Loucy (cell line): ENCODE data around the gene TPD52L1.

ENCODE experiments used
- EZH2phosphoT487 ChIP-seq: fragments of 200-600 bp; IDR thresholded peaks from 2 replicates; pipeline ENCODE4 v1.6.1; 2018; ENCODE audit warnings: antibody characterized with exemption, mild to moderate bottlenecking, moderate library complexity, borderline replicate concordance
- TF ChIP-seq, protein P1 (sequence below): fragments of 200-600 bp; sonication (generic); conservative IDR thresholded peaks from 2 replicates; pipeline ENCODE4 v1.5.1; 2014; ENCODE audit warnings: mild to moderate bottlenecking, antibody characterized with exemption, low read length

DNA sequence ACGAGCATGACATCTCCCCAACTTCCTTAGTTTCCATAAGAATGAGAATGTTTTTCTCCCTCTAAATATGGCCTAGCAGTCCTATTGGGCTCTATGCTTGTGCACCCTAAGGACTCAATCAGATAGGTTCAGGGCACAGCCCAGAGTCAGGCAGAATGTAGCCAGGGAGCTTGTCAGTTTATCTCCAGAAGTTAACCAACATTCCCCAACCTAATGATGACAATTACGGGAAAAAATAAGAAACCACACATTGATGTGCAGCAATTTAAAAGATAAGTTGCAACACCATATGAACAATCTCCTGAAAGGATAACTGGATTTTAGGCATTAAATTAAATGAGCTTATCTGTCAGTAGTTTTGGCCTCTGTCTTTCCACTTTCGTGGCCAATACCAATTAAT lies 77.1 kb downstream of the TPD52L1 start:
- TF ChIP-seq, protein P1, sequence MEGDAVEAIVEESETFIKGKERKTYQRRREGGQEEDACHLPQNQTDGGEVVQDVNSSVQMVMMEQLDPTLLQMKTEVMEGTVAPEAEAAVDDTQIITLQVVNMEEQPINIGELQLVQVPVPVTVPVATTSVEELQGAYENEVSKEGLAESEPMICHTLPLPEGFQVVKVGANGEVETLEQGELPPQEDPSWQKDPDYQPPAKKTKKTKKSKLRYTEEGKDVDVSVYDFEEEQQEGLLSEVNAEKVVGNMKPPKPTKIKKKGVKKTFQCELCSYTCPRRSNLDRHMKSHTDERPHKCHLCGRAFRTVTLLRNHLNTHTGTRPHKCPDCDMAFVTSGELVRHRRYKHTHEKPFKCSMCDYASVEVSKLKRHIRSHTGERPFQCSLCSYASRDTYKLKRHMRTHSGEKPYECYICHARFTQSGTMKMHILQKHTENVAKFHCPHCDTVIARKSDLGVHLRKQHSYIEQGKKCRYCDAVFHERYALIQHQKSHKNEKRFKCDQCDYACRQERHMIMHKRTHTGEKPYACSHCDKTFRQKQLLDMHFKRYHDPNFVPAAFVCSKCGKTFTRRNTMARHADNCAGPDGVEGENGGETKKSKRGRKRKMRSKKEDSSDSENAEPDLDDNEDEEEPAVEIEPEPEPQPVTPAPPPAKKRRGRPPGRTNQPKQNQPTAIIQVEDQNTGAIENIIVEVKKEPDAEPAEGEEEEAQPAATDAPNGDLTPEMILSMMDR = no peak
- no peak for TF ChIP-seq EZH2phosphoT487
